ENCODE data around the gene GBP1. TPM values are rescaled to one million over a fixed set of nuclear protein-coding genes. Genes with fewer than 3 reads are reported as not detected.

Gene GBP1
- total and polyA plus RNA-seq, 2 donors (not counting 3 experiments of a cell fraction or from before 2014, with no cell fraction given) = 11.6 to 28.0 TPM

DNA sequence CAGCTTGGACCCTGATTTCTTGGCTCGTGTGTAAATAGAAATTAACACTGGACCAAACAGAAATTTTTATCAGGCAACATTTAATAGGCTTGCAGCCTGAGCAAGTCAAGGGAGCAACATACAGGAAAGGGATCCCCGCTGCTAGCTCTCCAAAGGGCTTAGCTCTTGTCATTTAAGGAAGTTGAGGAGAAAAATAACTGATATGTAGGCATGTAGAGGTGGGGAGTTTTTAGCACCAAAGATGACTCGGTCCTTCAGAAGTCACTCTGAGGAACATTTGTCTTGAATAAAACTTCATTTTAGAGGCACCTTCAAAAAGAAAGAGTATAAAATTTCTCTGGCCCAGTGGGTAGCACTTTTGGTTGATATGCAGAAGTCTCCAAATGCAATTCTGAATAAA, 33.8 kb upstream of the GBP1 start:
- dilution Hi-C loops (cut with MboI; ENCODE audit: extremely low pct_ligation_motif_present, low sequenced_read_pairs) = no loop called here
- no TSS peak for BruUV-seq (replicated peaks)
- Histone ChIP-seq H3K9me3 (replicated peaks; ENCODE audit: control insufficient read depth, insufficient read depth, low read length) (no peaks in the 10 kb centered on the region), H2AFZ (ENCODE audit: low read depth, low read length) (no peak overlapping the region), H3K4me1 (ENCODE audit: control insufficient read depth, extremely low read depth, insufficient read depth, low read length) (no peaks in the 10 kb centered on the region), H3K27me3 (ENCODE audit: control insufficient read depth in 2 of 2, insufficient read depth in 2 of 2, low read length in 2 of 2) (no peaks in the 10 kb centered on the region), H3K9me1 (replicated peaks; ENCODE audit: control insufficient read depth, extremely low read depth, insufficient read depth, low read length) (no peaks in the 10 kb centered on the region), H3K9ac (replicated peaks; ENCODE audit: extremely low read depth, insufficient read depth, low read length) (no peak overlapping the region), H3K27ac (ENCODE audit: insufficient read depth, low read depth, low read length) (no peak overlapping the region), H3K4me3 (replicated peaks in 1 of 3; ENCODE audit: insufficient read depth in 1 of 3, low read depth in 1 of 3, low read length in 3 of 3) (no peak overlapping the region), H3K79me2 (ENCODE audit: control insufficient read depth, insufficient read depth, low read length) (no peaks in the 10 kb centered on the region), H4K20me1 (replicated peaks; ENCODE audit: control insufficient read depth, extremely low read depth, insufficient read depth, low read length) (no peaks in the 10 kb centered on the region), H3K36me3 (ENCODE audit: control insufficient read depth in 2 of 2, extremely low read depth in 1 of 2, insufficient read depth in 2 of 2, low read length in 2 of 2) (no peaks in the 10 kb centered on the region), H3K4me2 (ENCODE audit: insufficient read depth, low read length) (no peak overlapping the region)
- intact Hi-C loops (cut with micrococcal nuclease) = no loop called here
- ChIA-PET POLR2A (no interaction called here), CTCF (interaction anchor here (0.6 to 0.8 kb wide), 2 partner anchors 13 to 63 kb away, joined by 4 read pairs; no protein-coding TSS in a partner anchor)
- TF ChIP-seq FOS (IDR thresholded peaks at IDR 0.05; ENCODE audit: borderline replicate concordance, insufficient read depth, low read length) (no peak), EZH2 (IDR thresholded peaks at IDR 0.05; ENCODE audit: borderline replicate concordance, low read depth, low read length, severe bottlenecking) (no peak), POLR2AphosphoS5 (IDR thresholded peaks at IDR 0.05; ENCODE audit: insufficient read depth, low read depth, low read length) (no peak), JUN (IDR thresholded peaks at IDR 0.05; ENCODE audit: borderline replicate concordance, insufficient read depth, insufficient read length, low read depth) (no peak), MYC (IDR thresholded peaks at IDR 0.05; ENCODE audit: low read depth, low read length) (no peak), POLR2A (IDR thresholded peaks at IDR 0.05; ENCODE audit: low read depth, low read length) (no peak), GATA2 (IDR thresholded peaks at IDR 0.05; ENCODE audit: insufficient read depth, insufficient read length, low read depth, low read length) (no peak)
- TF ChIP-seq, protein P1, sequence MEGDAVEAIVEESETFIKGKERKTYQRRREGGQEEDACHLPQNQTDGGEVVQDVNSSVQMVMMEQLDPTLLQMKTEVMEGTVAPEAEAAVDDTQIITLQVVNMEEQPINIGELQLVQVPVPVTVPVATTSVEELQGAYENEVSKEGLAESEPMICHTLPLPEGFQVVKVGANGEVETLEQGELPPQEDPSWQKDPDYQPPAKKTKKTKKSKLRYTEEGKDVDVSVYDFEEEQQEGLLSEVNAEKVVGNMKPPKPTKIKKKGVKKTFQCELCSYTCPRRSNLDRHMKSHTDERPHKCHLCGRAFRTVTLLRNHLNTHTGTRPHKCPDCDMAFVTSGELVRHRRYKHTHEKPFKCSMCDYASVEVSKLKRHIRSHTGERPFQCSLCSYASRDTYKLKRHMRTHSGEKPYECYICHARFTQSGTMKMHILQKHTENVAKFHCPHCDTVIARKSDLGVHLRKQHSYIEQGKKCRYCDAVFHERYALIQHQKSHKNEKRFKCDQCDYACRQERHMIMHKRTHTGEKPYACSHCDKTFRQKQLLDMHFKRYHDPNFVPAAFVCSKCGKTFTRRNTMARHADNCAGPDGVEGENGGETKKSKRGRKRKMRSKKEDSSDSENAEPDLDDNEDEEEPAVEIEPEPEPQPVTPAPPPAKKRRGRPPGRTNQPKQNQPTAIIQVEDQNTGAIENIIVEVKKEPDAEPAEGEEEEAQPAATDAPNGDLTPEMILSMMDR (IDR thresholded peaks at IDR 0.05; ENCODE audit: extremely low read depth in 1 of 2, insufficient read depth in 1 of 2, low read depth in 1 of 2, low read length in 2 of 2) = no peak
- TF ChIP-seq, protein P2, sequence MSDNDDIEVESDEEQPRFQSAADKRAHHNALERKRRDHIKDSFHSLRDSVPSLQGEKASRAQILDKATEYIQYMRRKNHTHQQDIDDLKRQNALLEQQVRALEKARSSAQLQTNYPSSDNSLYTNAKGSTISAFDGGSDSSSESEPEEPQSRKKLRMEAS (IDR thresholded peaks at IDR 0.05; ENCODE audit: insufficient read depth, insufficient read length) = no peak
- DNase-seq (ENCODE audit: low read depth, low spot score) (no peak), FAIRE-seq (no peak)

All from endothelial cell of umbilical vein (primary cell).